Stromal cell of bone marrow (primary cell): Measurements from ENCODE around the gene BCO2.
"Not testable (repeated sequence)": the region's sequence is repeated elsewhere in the genome, so short reads cannot be mapped to it uniquely, and the experiment has no call there.

Experiments used
- DNase-seq: peaks from one replicate; pipeline ENCODE4 v3.0.0-alpha.2; 2012; ENCODE audit warnings: low read depth

The BCO2 gene

GRCh38 chr11:112167145-112167544, 8.2 kb upstream of the BCO2 start, which contains the start of gene TEX12:
Gene TEX12 (plus strand): TSS chr11:112167372. CDS start chr11:112169269, 1,897 bp downstream.
- DNase-seq: no peak

DNA sequence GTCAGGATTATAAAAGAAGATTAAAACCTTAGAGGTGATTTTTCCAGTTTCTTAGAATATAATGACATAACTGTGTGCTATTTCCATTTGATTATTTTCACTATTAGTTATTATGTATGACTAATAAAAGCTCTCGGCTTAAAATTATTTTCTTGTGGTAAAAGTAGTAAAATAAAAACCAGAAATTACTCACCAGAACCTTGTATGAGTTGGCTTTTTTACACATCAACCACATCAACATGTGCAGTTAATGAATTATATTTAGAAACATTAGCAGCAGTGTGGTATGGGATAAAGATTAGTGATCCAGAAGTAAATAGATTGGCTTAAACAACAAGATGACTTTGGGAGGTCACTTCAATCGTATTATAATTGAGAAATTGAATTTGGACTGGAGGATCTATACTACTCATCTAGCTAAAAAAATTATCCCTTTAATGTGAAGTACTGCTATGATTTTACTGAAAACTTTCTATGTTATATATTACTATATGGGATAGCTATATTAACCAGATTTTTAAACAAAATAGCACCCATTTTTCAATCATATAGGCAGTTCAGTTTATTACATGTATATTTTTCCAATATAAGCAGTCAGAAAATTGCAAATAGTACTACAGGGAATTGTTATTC, 2.8 kb upstream of the BCO2 start:
- no peak for DNase-seq

GRCh38 chr11:112173152-112173551, 2.2 kb upstream of the BCO2 start:
- no peak for DNase-seq

DNA sequence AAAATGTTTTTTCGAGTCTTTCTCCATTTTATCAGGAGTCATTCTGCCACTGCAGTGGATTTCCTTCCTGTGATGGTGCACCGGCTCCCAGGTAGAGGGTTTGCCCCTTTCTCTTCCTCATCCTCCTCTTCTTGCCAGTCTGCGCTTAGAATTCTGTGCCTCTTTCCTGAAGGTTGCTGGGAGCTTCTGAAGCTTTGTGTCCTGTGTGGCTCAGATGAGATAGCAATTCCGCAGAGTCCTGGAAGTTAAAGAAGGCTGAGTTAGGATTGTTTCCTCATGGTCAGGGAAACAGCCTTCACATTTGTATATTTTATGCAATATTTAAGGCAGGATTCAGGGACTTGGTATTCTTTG, 264 bp downstream of the BCO2 start:
- no peak for DNase-seq

DNA sequence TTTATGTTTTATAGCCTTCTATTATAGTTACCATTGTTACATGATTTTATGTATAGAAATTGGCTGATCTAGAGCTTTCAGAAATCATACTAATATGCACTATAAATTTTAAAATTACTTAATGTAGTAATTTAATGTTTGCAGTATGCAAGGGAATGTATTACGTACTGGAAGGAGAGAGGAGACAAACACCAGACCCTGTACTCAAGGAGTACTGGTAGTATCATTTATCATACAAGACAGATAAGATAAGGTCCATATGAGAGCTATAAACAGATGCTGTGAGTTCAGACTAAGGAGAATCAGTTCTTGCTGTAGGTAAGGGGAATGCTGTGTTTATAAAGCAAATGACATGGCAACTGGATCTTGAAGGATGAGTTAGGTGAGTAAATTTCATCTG, 765 bp downstream of the BCO2 start:
- no peak for DNase-seq

DNA sequence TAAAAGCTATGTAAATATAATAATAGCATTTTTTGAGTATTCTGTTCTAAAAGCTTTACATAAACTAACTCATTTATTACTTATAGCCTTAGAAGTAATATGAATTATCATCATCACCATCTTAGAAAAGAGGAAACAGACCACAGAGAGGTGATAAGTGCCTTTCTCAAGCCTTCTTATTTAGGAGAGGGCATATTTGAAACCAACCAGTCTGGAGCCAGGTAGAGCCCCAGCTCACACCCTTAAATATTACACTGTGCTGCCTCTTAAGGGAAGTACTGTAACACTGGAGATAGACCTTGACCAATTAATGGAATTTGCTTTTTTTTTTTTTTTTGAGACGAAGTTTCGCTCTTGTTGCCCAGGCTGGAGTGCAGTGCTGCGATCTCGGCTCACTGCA, 2.3 kb downstream of the BCO2 start:
- DNase-seq: no peak

- DNase-seq: no peak
Observed at GRCh38 chr11:112178428-112178827, 3.1 kb downstream of the BCO2 start.

GRCh38 chr11:112178936-112179335, 3.6 kb downstream of the BCO2 start:
- no peak for DNase-seq

- no peak for DNase-seq
Observed at GRCh38 chr11:112179601-112180000, 4.3 kb downstream of the BCO2 start.

GRCh38 chr11:112182867-112183266, 7.6 kb downstream of the BCO2 start:
- no peak for DNase-seq

GRCh38 chr11:112185883-112186282, 10.6 kb downstream of the BCO2 start:
- no peak for DNase-seq

DNA sequence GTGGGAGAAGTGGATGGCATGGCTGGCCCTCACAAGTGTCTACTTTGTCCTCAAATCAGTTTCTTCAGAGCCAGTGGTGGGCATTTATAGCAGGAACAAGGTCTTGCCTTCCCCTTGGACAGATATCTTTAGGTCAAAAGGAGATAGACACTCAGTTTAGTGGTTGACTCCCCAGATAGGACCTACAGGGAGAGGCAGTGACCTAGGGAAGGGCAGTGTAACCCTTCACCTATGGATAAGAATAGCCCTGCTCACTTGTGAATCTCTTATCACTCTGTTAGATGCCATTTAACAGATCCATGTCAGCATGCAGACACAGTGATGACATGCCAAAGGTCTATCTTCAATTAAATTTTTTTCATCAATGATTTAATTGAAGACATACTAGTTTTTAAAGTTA, 11.0 kb downstream of the BCO2 start:
- no peak for DNase-seq

- not testable (repeated sequence) for DNase-seq
Observed at GRCh38 chr11:112195113-112195512, 19.8 kb downstream of the BCO2 start.

- DNase-seq: no peak
Observed at GRCh38 chr11:112195951-112196351, 20.6 kb downstream of the BCO2 start.

DNA sequence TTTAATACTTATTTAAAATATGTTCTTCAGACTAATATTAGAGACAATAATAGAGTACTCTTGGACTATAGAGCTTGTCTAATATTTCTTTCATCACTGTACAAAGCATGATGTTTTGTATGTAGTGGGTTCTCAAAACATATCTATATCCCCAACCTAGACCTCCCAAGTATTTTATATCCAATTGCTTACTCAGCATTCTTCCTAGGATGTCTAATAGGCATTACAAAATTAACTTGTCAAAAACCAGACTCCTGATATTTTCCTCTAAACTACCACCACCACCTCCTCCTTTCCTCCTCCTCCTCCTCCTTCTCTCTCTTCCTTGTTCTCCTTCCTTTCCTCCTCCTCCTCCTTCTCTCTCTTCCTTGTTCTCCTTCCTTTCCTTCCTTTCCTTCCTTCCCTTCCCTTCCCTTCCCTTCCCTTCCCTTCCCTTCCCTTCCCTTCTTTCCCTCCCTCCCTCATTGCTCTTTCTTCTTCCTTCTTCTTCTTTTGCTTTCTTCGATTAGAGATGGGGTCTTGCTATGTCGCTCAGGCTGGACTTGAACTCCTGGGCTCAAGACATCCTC, 21.3 kb downstream of the BCO2 start:
- no peak for DNase-seq

DNA sequence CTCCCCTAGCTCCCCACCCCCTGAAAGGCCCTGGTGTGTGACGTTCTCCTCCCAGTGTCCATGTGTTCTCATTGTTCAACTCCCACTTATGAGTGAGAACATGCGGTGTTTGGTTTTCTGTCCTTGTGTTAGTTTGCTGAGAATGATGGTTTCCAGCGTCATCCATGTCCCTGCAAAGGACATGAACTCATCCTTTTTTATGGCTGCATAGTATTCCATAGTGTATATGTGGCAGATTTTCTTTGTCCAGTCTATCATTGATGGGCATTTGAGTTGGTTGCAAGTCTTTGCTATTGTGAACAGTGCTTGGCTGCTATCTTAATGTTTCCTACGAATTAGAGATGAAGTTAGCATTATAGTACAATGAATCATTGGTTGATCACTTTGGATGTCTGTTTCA, 23.8 kb downstream of the BCO2 start:
- DNase-seq: not testable (repeated sequence)

DNA sequence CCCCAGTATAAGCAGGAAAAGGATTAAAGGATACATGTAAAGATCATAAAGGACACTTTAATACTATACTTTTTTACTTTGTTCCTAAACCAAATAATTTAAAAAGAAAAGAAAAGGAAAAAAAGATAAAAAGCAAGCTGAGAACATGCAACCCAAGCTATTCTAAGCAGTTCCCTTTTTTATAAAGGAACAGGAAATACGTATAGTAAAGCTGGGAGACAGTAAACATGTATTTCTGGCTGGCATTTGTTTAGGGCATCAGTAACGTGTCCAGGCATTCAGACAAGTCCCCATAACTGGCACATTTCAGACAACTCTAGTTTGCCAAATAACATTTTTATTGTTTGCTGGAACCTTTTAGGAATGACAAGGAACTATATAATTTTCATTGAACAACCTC, 24.9 kb downstream of the BCO2 start:
- no peak for DNase-seq

GRCh38 chr11:112206071-112206470, 30.8 kb downstream of the BCO2 start:
- DNase-seq: no peak

- no peak for DNase-seq
Observed at GRCh38 chr11:112210890-112211289, 35.6 kb downstream of the BCO2 start.

GRCh38 chr11:112211536-112211935, 36.2 kb downstream of the BCO2 start:
- DNase-seq: no peak

DNA sequence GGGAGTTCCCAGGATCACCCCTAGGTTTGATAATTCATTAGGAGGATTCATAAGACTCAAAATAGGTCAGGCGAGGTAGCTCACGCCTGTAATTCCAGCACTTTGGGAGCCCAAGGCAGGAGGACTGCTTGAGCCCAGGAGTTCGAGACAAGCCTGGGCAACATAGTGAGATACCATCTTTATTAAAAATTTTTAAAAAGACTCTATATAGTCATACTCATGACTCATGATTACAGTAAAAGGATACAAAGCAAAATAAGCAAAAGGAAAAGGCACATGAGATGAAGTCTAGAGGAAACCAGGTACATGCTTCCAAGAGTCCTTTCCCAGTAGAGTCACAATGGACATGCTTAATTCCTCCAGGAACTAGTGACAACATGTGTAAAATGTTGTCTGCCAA, 37.0 kb downstream of the BCO2 start:
- no peak for DNase-seq

GRCh38 chr11:112212710-112213109, 37.4 kb downstream of the BCO2 start:
- DNase-seq: no peak

GRCh38 chr11:112213753-112214152, 38.4 kb downstream of the BCO2 start:
- no peak for DNase-seq

GRCh38 chr11:112215621-112216020, 40.3 kb downstream of the BCO2 start:
- no peak for DNase-seq
